DOHH2 (cell line): ENCODE results near the gene LOX.

Source experiments
- H3F3A ChIP-seq: fragments of 200-600 bp; sonication (generic), shearing (Covaris generic); 2 replicates; pipeline ENCODE4 v1.6.0; 2016; ENCODE audit warnings: antibody characterized with exemption, mild to moderate bottlenecking; ENCODE audit not compliant: control insufficient read depth, insufficient read depth
- H3K27ac ChIP-seq: fragments of 200-600 bp; sonication (generic); 2 replicates; pipeline ENCODE4 v1.5.1; 2014; ENCODE audit warnings: low read depth, mild to moderate bottlenecking, low read length, moderate library complexity
- H3K27me3 ChIP-seq: fragments of 200-600 bp; sonication (generic); 2 replicates; pipeline ENCODE4 v1.6.1; 2014; ENCODE audit warnings: mild to moderate bottlenecking, low read length, mixed read lengths; ENCODE audit not compliant: control insufficient read depth
- H3K36me3 ChIP-seq: fragments of 200-600 bp; sonication (generic); 2 replicates; pipeline ENCODE4 v1.6.1; 2014; ENCODE audit warnings: mild to moderate bottlenecking, low read length, moderate library complexity, mixed read lengths; ENCODE audit not compliant: control insufficient read depth
- H3K4me1 ChIP-seq: fragments of 200-600 bp; sonication (generic); 2 replicates; pipeline ENCODE4 v1.6.1; 2014; ENCODE audit warnings: mild to moderate bottlenecking, low read length, mixed read lengths; ENCODE audit not compliant: control insufficient read depth
- H3K4me2 ChIP-seq: fragments of 200-600 bp; sonication (generic); 2 replicates; pipeline ENCODE4 v1.6.0; 2014; ENCODE audit warnings: mild to moderate bottlenecking, low read length, moderate library complexity
- H3K4me3 ChIP-seq: fragments of 200-600 bp; sonication (generic); 2 replicates; pipeline ENCODE4 v1.5.1; 2014; ENCODE audit warnings: mild to moderate bottlenecking, low read length, mixed read lengths
- H3K79me2 ChIP-seq: fragments of 200-600 bp; sonication (generic); 2 replicates; pipeline ENCODE4 v1.6.1; 2014; ENCODE audit warnings: mild to moderate bottlenecking, low read length, mixed read lengths; ENCODE audit not compliant: control insufficient read depth
- H3K9me2 ChIP-seq: fragments of 200-600 bp; sonication (generic); replicated peaks from 2 replicates; pipeline ENCODE4 v1.6.1; 2014; ENCODE audit warnings: mild to moderate bottlenecking, low read length, mixed read lengths; ENCODE audit not compliant: control insufficient read depth
- H3K9me3 ChIP-seq: fragments of 200-600 bp; sonication (generic); 2 replicates; pipeline ENCODE4 v1.6.1; 2014; ENCODE audit warnings: antibody characterized with exemption, low read length, mixed read lengths; ENCODE audit not compliant: control insufficient read depth, insufficient read depth
- H4K20me1 ChIP-seq: fragments of 200-600 bp; sonication (generic); 2 replicates; pipeline ENCODE4 v1.6.0; 2014; ENCODE audit warnings: low read depth, mild to moderate bottlenecking, antibody characterized with exemption, low read length, moderate library complexity; ENCODE audit not compliant: control insufficient read depth, insufficient read depth
- EZH2phosphoT487 ChIP-seq: fragments of 200-600 bp; sonication (generic); IDR thresholded peaks from 2 replicates; pipeline ENCODE4 v1.6.1; 2017; ENCODE audit warnings: borderline replicate concordance, mild to moderate bottlenecking, antibody characterized with exemption, low read length, moderate library complexity, mixed read lengths
- TF ChIP-seq, protein P1 (sequence below): fragments of 200-600 bp; sonication (generic); IDR thresholded peaks from one replicate; pipeline ENCODE4 v1.5.1; 2014; ENCODE audit warnings: antibody characterized with exemption, mild to moderate bottlenecking, low read depth, low read length; ENCODE audit not compliant: poor library complexity, severe bottlenecking

Gene LOX

DNA sequence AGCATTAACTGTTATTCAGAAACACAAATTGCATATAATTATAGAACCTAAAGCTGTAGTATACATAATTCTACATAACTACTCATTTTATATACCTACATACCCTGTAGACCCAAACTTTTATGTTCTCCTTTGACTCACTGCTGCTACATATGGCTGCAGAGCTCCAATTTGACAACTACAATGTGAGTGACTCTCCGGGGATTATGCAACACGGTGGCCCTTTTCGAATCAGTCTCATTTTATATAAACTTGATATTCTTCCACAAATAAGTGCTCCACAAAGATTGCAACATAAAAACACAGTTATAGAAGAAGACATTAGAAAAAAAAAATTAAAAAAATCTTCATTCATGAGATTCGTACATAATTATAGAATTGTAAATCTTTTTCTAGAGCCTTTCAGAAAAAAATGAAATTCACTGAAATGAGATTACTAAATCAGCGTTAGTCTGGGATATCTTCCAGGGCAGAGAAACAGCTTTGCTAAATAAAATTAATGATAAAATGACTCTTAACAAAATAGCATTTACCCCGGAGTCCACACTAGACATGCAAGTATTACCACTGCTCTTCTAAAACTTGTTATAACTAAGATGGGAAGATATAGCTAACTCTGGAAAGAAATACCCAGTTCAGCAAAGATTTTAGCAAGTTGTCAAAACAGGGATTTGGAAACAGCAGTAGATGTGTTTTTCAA lies 63.7 kb downstream of the LOX start:
- Histone ChIP-seq H3K27me3 (no peaks in the 10 kb centered on the region), H3K4me3 (no peak overlapping the region), H3K4me2 (no peak overlapping the region), H3F3A (no peaks in the 10 kb centered on the region), H4K20me1 (no peaks in the 10 kb centered on the region), H3K27ac (no peak overlapping the region), H3K36me3 (peaks cover 2% of the 10 kb centered on the region; the same call in 1 of the 2 replicates), H3K9me2 (no peaks in the 10 kb centered on the region), H3K9me3 (no peaks in the 10 kb centered on the region), H3K79me2 (peaks cover 7% of the 10 kb centered on the region), H3K4me1 (no peaks in the 10 kb centered on the region)
- TF ChIP-seq, protein P1, sequence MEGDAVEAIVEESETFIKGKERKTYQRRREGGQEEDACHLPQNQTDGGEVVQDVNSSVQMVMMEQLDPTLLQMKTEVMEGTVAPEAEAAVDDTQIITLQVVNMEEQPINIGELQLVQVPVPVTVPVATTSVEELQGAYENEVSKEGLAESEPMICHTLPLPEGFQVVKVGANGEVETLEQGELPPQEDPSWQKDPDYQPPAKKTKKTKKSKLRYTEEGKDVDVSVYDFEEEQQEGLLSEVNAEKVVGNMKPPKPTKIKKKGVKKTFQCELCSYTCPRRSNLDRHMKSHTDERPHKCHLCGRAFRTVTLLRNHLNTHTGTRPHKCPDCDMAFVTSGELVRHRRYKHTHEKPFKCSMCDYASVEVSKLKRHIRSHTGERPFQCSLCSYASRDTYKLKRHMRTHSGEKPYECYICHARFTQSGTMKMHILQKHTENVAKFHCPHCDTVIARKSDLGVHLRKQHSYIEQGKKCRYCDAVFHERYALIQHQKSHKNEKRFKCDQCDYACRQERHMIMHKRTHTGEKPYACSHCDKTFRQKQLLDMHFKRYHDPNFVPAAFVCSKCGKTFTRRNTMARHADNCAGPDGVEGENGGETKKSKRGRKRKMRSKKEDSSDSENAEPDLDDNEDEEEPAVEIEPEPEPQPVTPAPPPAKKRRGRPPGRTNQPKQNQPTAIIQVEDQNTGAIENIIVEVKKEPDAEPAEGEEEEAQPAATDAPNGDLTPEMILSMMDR, result no peak
- no peak for TF ChIP-seq EZH2phosphoT487
